ENCODE measurements around the gene CEP43. TPM values are rescaled to one million over a fixed set of nuclear protein-coding genes. Genes with fewer than 3 reads are reported as not detected.

The CEP43 gene
- total RNA-seq, 1 experiment from 2014 or later: 34.2 TPM

DNA sequence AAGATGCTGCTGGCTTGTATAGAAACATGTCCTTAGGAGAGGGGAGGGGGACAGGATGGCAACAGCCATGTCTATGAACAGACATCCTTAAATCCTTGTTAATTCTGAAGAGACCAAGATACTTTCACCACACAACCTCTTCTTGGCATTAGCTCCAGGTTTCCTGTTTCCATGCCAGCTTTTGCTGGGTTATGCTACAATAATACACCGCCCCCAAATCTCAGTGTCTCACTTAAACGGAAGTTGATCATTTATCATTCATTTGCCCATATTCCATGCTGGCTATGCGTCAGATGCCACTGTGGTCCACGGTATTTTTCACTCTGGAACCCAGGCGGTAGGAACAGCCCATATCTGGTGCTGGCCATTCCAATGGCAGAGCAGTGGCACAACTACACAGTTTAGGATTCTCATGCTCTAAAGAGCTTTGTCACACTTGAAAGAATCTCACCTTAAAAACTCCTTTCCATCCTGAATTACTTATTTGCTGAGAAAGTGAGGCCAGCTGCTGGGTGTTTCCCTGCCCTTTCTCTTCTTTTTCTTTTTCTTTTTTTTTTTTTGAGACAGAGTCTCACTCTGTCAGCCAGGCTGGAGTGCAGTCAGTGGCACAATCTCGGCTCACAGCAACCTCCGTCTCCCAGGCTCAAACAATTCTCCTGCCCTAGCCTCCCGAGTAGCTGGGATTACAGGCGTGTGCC is 39.1 kb upstream of the CEP43 start:
- H3K27ac ChIP-seq (ENCODE audit: low read depth, low read length, poor library complexity, severe bottlenecking): no peak overlapping the region
- BruUV-seq (replicated peaks): no TSS peak
- H3K4me3 ChIP-seq (ENCODE audit: low read depth, low read length, poor library complexity, severe bottlenecking): no peak overlapping the region
- H3K36me3 ChIP-seq (ENCODE audit: insufficient read depth, low read length, poor library complexity, severe bottlenecking): no peaks in the 10 kb centered on the region
- H3K27me3 ChIP-seq (replicated peaks; ENCODE audit: insufficient read depth, low read depth, low read length, poor library complexity): no peaks in the 10 kb centered on the region
- POLR2A ChIA-PET (ENCODE audit: low non-redundant PET): no interaction called here
- DNase-seq (ENCODE audit: low spot score): peak; percentile 33
- no peak for TF ChIP-seq EZH2 (IDR thresholded peaks at IDR 0.05; ENCODE audit: borderline replicate concordance, low read depth, low read length, poor library complexity, severe bottlenecking)
- TF ChIP-seq, protein P1, sequence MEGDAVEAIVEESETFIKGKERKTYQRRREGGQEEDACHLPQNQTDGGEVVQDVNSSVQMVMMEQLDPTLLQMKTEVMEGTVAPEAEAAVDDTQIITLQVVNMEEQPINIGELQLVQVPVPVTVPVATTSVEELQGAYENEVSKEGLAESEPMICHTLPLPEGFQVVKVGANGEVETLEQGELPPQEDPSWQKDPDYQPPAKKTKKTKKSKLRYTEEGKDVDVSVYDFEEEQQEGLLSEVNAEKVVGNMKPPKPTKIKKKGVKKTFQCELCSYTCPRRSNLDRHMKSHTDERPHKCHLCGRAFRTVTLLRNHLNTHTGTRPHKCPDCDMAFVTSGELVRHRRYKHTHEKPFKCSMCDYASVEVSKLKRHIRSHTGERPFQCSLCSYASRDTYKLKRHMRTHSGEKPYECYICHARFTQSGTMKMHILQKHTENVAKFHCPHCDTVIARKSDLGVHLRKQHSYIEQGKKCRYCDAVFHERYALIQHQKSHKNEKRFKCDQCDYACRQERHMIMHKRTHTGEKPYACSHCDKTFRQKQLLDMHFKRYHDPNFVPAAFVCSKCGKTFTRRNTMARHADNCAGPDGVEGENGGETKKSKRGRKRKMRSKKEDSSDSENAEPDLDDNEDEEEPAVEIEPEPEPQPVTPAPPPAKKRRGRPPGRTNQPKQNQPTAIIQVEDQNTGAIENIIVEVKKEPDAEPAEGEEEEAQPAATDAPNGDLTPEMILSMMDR (conservative IDR thresholded peaks at IDR 0.05; ENCODE audit: low read depth, low read length): no peak
- intact Hi-C loops (cut with micrococcal nuclease; ENCODE audit: unreplicated experiment): no loop called here
- H3K9me3 ChIP-seq (ENCODE audit: low read depth, low read length, poor library complexity, severe bottlenecking): no peaks in the 10 kb centered on the region
- peaks cover 26% of the 10 kb centered on the region for H3K4me1 ChIP-seq (ENCODE audit: insufficient read depth, low read length, poor library complexity, severe bottlenecking)
- CTCF ChIA-PET: interaction anchor here (1.2 kb wide), 1 partner anchor 9 kb away, joined by 3 read pairs; no protein-coding TSS in a partner anchor

DNA sequence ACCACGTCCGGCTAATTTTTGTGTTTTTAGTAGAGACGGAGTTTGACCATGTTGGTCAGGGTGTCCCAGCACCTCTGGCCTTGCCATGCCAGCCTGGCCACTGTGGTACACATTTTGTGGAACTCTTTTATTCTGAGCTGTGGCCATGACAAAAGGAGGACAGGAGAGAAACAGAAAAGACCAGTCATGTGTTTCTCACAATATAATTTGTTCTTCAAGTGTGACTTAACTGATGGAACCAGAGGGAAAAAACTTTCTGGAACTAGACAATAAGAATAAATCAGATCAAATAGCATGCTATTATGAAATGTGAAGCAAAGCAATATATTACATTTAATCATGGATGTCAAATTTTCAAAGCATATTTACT is 38.6 kb upstream of the CEP43 start:
- Histone ChIP-seq H3K4me3 (ENCODE audit: low read depth, low read length, poor library complexity, severe bottlenecking) (no peak overlapping the region), H3K4me1 (ENCODE audit: insufficient read depth, low read length, poor library complexity, severe bottlenecking) (peaks cover 26% of the 10 kb centered on the region), H3K9me3 (ENCODE audit: low read depth, low read length, poor library complexity, severe bottlenecking) (no peaks in the 10 kb centered on the region), H3K27me3 (replicated peaks; ENCODE audit: insufficient read depth, low read depth, low read length, poor library complexity) (no peaks in the 10 kb centered on the region), H3K27ac (ENCODE audit: low read depth, low read length, poor library complexity, severe bottlenecking) (no peak overlapping the region), H3K36me3 (ENCODE audit: insufficient read depth, low read length, poor library complexity, severe bottlenecking) (no peaks in the 10 kb centered on the region)
- ChIA-PET CTCF (interaction anchor here (1.2 kb wide), 1 partner anchor 9 kb away, joined by 3 read pairs; no protein-coding TSS in a partner anchor), POLR2A (ENCODE audit: low non-redundant PET) (no interaction called here)
- no peak for DNase-seq (ENCODE audit: low spot score)
- BruUV-seq (replicated peaks): no TSS peak
- TF ChIP-seq, protein P1 (conservative IDR thresholded peaks at IDR 0.05; ENCODE audit: low read depth, low read length): no peak
- TF ChIP-seq EZH2 (IDR thresholded peaks at IDR 0.05; ENCODE audit: borderline replicate concordance, low read depth, low read length, poor library complexity, severe bottlenecking): no peak
- intact Hi-C loops (cut with micrococcal nuclease; ENCODE audit: unreplicated experiment): no loop called here

DNA sequence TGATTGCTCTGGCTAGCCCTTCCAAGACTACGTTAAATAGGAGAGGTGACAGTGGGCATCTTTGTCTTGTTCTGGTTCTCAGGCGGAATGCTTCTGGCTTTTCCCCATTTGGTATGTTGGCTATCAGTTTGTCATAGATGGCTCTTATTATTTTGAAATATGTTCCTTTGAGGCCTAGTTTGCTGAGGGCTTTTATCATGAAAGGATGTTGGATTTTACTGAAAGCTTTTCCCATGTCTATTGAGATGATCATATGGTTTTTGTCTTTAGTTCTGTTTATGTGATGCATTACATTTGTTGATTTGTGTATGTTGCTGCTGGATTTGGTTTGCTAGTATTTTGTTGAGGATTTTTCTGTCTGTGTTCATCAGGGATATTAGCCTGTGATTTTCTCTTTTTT is 32.9 kb upstream of the CEP43 start:
- POLR2A ChIA-PET (ENCODE audit: low non-redundant PET): no interaction called here
- Histone ChIP-seq H3K4me3 (ENCODE audit: low read depth, low read length, poor library complexity, severe bottlenecking) (no peak overlapping the region), H3K27ac (ENCODE audit: low read depth, low read length, poor library complexity, severe bottlenecking) (no peak overlapping the region), H3K4me1 (ENCODE audit: insufficient read depth, low read length, poor library complexity, severe bottlenecking) (no peaks in the 10 kb centered on the region), H3K27me3 (replicated peaks; ENCODE audit: insufficient read depth, low read depth, low read length, poor library complexity) (no peaks in the 10 kb centered on the region), H3K36me3 (ENCODE audit: insufficient read depth, low read length, poor library complexity, severe bottlenecking) (no peaks in the 10 kb centered on the region), H3K9me3 (ENCODE audit: low read depth, low read length, poor library complexity, severe bottlenecking) (peaks cover 6% of the 10 kb centered on the region)
- no peak for DNase-seq (ENCODE audit: low spot score)
- intact Hi-C loops (cut with micrococcal nuclease; ENCODE audit: unreplicated experiment): no loop called here
- CTCF ChIA-PET: no interaction called here
- BruUV-seq (replicated peaks): no TSS peak
- TF ChIP-seq EZH2 (IDR thresholded peaks at IDR 0.05; ENCODE audit: borderline replicate concordance, low read depth, low read length, poor library complexity, severe bottlenecking): no peak
- TF ChIP-seq, protein P1 (conservative IDR thresholded peaks at IDR 0.05; ENCODE audit: low read depth, low read length): no peak

All from A673 (cell line).